GM13977 (cell line): Measurements from ENCODE around the gene IL36B.

Experiments
- DNase-seq: peaks from one replicate; pipeline ENCODE4 v3.0.0; 2012; ENCODE audit warnings: low spot score
- in situ Hi-C: fragments of 300-500 bp; cut with MboI; formaldehyde crosslinking; loops from one replicate; pipeline ENCODE4 v1.12.0; 2022; ENCODE audit warnings: low sequenced_read_pairs, low pct_unique_long_range_greater_than_20kb, mixed read lengths, inconsistent platforms; ENCODE audit not compliant: unreplicated experiment
- TF ChIP-seq, protein P1 (sequence below): IDR thresholded peaks from 2 replicates; pipeline ENCODE4 v1.5.1; 2012; ENCODE audit warnings: mild to moderate bottlenecking, control low read depth; ENCODE audit not compliant: insufficient read depth; ENCODE audit errors: extremely low read depth, missing control alignments

IL36B gene

DNA sequence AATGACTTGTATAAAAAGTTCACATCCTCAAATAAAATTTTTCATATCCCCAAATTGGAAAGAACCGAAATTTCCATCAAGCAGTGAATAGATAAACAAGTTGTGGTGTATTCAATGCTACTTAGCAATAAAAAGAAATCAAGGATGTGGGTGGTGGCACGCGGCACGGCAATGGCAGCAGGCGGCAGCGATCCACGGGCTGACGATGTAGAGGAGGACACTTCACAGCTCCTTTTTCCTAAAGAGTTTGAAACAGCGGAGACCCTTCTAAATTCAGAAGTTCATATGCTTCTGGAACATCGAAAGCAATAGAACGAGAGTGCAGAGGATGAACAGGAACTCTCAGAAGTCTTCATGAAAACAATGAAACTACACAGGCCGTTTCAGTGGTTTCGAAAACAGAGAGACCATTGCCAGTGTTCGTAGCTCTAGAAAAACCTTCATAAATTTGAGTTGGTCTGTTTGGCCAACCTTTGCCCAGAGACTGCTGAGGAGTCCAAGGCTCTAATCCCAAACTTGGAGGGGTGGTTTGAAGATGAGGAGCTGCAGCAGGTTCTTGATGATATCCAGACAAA, 57.2 kb downstream of the IL36B start:
- in situ Hi-C loops: no loop called here
- TF ChIP-seq, protein P1, sequence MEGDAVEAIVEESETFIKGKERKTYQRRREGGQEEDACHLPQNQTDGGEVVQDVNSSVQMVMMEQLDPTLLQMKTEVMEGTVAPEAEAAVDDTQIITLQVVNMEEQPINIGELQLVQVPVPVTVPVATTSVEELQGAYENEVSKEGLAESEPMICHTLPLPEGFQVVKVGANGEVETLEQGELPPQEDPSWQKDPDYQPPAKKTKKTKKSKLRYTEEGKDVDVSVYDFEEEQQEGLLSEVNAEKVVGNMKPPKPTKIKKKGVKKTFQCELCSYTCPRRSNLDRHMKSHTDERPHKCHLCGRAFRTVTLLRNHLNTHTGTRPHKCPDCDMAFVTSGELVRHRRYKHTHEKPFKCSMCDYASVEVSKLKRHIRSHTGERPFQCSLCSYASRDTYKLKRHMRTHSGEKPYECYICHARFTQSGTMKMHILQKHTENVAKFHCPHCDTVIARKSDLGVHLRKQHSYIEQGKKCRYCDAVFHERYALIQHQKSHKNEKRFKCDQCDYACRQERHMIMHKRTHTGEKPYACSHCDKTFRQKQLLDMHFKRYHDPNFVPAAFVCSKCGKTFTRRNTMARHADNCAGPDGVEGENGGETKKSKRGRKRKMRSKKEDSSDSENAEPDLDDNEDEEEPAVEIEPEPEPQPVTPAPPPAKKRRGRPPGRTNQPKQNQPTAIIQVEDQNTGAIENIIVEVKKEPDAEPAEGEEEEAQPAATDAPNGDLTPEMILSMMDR: no peak
- no peak for DNase-seq

DNA sequence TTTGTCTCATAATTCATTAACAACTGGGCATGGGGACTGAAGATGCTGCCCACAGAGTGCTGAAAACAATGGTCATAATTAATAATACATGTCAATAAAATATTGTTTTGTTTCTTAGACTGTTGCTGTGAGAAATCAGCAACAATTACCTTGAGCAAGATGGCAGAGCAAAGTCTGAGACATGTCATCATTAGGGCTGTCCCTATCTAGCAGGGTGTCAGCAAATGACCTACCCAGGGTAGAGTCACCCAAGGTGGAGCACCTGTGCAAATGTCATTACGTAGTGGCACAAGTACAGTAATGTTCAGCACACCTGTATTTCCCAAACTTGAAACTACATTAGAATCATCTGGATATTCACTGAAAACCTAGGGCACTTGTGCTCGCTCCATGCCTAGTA, 58.0 kb downstream of the IL36B start:
- in situ Hi-C loops: no loop called here
- TF ChIP-seq, protein P1: no peak

DNA sequence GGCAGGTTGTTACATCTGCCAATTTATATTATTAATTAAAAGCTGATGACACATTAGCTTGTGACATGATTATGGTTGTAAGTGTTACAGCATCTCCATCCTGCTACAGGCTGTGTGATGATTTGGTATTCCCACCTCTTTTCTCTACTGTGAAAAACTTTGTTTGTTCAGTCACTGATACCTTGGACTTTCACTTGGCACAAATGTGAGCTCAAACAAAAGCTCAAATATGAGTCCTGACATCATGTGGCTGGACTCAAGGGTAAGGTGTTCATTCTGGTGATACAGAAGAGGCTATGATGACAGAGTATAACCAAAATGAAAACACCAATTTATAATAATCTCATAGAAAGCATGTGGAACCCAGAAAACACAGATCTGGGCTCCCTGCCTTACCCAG, 58.8 kb downstream of the IL36B start:
- TF ChIP-seq, protein P1: no peak
- in situ Hi-C loops: no loop called here
- DNase-seq: no peak

More for the DNA sequence above, 58.0 kb downstream of the IL36B start:
- DNase-seq: no peak

DNA sequence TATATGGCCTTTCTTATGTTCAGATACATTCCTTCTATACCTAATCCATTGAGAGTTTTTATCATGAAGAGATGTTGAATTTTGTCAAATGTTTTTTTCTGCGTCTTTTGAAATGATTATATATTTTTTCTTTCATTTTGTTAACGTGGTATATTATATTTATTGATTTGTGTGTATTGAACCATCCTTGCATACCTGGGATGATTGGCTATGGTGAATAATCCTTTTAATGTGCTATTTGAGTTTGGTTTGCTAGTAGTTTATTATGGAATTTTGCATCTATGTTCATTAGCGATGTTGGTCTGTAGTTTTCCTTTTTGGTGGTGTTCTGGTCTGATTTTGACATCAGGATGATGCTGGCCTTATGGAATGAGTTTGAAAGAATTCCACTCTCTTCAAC, 63.1 kb downstream of the IL36B start:
- TF ChIP-seq, protein P1: no peak
- no peak for DNase-seq
- in situ Hi-C loops: no loop called here

DNA sequence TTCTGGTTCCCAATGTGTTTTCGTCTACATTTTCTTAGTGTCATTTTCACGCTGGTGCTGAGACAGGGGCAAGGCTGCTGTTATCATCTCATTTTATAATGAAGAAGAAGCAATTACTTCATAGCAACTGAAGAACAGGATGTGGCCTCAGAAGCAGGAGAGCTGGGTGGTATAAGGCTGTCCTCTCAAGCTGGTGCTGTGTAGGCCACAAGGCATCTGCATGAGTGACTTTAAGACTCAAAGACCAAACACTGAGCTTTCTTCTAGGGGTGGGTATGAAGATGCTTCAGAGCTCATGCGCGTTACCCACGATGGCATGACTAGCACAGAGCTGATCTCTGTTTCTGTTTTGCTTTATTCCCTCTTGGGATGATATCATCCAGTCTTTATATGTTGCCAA, 67.6 kb downstream of the IL36B start:
- no peak for DNase-seq
- TF ChIP-seq, protein P1: no peak
- in situ Hi-C loops: no loop called here

DNA sequence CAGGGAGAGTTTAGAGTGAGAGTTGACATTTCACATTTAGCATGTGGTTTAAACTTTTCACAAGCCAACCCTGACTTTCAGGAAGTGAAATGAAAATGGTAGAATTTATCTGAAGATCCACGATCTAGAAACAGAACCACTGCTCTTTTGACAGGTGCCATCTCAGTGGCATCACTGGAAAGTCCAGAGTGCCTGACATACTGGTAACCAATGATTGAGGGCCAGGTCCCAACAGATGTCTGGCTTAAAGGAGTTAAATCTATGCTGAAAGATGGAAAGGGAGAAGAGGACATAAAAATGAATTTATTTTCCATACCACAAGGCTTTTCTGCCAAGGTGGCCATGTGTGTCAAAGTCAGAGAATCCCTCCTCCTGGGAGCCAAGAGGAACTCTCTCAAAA, 72.1 kb downstream of the IL36B start:
- in situ Hi-C loops: no loop called here
- TF ChIP-seq, protein P1: no peak
- DNase-seq: no peak

DNA sequence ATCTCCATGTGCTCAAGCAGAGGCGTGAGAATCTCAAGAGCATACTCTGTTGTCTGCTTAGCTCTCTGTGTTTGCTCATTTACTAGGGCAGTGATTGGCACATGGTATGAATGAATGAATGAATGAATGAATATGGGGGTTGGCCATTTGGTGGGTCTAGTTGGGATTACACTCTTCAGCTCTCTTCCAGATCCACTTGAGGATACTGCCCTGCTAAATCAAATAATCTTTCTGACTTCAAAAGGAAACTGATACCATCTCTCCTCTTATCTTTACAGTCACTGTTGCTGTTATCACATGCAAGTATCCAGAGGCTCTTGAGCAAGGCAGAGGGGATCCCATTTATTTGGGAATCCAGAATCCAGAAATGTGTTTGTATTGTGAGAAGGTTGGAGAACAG, 72.9 kb downstream of the IL36B start:
- in situ Hi-C loops: no loop called here
- TF ChIP-seq, protein P1: no peak
- no peak for DNase-seq
